ENCODE measurements around the gene CNN3.
"Not testable (repeated sequence)": the region's sequence is repeated elsewhere in the genome, so short reads cannot be mapped to it uniquely, and the experiment has no call there.

CNN3 gene

DNA sequence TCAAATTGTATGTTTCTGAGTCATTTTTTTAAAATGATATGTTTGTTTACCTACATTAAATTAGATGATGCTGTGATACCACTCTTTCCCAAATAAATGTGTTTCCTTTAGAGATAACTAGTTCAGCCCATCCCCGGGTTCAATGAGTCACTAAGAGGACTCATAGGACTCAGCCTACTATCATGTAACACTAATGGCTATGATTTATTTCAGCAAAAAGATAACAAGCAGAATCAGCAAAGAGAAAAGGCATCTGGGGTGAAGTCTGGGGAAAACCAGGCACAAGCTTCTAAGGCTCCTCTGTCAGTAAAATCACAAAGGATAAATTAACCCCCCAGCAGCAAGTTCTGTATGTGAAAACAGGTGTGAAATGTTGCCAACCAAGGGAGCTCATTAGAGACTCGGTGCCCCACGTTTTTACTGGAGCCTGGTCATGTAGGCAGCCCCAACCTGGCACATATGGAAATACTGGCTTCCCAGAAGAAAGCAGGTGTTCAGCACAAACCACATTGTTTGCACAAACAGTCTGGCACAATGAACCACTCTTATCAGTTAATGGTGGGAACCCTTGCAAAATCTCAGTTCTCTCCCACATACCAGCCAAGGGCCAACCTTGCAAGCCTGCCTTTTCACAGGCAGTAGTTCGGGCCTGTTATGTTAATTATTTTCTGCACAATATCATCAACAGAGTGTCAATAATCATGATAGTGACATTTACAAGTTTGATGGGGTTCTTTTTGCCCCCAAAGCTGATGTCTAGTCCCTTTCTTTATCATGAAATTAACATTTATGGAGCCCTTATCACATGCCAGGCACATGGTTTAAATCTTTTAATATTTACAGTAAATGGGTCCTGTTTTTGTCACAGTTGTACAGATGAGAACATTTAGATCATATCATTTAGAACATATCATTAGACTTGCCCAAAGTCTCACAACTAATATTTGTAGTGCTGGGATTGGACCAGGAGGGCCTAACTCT is 23.1 kb upstream of the CNN3 start:
- DNase-seq = peak; percentile 22

DNA sequence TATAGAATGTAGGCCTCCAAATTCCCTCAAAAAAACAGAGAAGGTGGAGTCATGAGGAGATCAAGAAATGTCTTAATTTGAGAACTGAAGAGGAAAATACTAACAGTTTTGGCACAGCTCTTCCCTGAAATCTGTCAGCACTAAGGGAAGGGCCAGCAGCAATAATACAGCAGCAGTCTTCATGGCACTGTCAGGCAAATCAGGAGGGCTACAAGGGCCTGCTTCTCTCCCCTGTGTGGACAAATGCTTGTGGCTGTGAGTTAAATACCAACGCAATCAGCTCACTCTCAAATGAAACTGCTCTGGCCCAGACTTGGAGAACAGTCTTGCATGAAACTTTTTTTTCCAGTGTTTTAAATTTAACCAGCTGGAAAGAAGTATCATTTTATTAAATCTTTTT is 20.5 kb upstream of the CNN3 start:
- DNase-seq = peak; percentile 86

GRCh38 chr1:94946886-94947285 is 20.0 kb upstream of the CNN3 start:
- DNase-seq = no peak

- DNase-seq = no peak
Measured at GRCh38 chr1:94942171-94943128, 15.5 kb upstream of the CNN3 start.

GRCh38 chr1:94941480-94941879 is 14.6 kb upstream of the CNN3 start:
- not testable (repeated sequence) for DNase-seq

DNA sequence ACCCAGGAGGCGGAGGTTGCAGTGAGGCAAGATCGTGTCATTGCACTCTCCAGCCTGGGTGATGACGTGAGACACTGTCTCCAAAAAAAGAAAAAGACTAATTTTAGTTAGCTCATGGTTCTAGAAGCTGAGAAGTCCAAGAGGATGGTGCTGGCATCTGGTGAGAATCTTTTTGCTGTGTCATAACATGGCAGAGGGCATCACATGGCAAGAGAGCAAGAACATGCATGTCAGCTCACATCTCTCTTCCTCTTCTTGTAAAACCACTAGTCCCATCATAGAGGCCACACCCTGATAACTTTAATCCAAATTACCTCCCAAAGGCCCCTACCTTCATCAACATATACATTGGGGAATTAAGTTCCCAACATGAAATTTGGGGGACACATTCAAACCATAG is 13.8 kb upstream of the CNN3 start:
- no peak for DNase-seq

DNA sequence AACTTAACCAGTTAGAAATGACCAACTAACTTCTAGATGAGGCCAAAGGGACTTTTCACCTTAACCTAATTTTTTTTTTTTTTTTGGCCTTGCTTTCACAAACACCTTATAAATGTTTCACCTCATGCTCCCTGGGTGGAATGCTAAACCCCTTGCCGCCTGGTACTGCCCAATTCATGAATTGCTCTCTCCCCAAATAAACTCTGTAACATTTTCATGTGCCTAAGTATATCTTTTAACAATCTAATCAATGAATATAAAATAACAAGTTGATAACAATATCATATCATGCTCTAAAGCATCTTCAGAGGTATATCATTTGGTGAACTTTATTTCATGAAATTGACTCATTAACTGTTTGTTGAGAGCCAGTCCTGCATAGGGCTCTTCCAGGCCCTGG is 10.9 kb upstream of the CNN3 start:
- no peak for DNase-seq

GRCh38 chr1:94936861-94937620 is 10.1 kb upstream of the CNN3 start:
- DNase-seq = no peak

DNA sequence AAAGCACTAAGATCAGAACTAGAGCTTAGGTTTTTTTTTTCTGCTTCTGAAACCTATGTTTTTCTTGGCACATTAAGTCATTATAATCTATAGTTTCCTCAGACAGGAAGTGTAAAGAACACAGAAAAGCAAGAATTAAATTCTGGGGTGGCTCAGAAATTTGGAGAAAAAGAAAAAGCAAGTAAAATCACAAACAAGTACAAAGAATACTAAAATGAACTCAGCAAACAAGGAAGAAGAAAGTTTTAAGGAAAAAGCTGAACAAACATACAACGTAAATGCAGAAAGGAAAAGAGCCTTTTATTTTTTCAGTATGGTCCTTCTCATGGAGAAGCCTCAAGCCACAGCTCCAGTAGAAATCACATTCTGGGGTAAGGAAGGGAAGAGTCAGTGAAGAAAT is 8.6 kb upstream of the CNN3 start:
- DNase-seq = no peak

- DNase-seq = no peak
Measured at GRCh38 chr1:94935034-94935433, 8.1 kb upstream of the CNN3 start.

- DNase-seq = no peak
Measured at GRCh38 chr1:94934551-94934950, 7.6 kb upstream of the CNN3 start.

DNA sequence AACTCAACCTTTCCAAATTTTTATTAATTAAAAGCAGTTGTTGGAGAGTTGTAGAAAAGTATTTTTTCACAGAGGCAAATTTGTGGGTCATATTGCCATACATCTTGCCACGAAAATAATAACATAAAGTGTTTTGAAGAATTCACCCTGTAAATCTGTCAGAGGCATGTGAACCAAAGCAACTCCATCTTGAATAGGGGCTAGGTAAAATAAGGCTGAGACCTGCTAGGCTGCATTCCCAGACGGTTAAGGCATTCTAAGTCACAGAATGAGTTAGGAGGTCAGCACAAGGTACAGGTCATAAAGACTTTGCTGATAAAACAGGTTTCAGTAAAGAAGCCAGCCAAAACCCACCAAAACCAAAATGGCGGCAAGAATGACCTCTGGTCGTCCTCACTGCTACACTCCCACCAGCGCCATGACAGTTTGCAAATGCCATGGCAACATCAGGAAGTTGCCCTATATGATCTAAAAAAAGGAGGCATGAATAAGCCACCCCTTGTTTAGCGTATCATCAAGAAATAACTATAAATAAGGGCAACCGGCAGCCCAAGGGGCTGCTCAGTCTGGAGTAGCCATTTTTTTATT is 4.4 kb upstream of the CNN3 start:
- DNase-seq = no peak

DNA sequence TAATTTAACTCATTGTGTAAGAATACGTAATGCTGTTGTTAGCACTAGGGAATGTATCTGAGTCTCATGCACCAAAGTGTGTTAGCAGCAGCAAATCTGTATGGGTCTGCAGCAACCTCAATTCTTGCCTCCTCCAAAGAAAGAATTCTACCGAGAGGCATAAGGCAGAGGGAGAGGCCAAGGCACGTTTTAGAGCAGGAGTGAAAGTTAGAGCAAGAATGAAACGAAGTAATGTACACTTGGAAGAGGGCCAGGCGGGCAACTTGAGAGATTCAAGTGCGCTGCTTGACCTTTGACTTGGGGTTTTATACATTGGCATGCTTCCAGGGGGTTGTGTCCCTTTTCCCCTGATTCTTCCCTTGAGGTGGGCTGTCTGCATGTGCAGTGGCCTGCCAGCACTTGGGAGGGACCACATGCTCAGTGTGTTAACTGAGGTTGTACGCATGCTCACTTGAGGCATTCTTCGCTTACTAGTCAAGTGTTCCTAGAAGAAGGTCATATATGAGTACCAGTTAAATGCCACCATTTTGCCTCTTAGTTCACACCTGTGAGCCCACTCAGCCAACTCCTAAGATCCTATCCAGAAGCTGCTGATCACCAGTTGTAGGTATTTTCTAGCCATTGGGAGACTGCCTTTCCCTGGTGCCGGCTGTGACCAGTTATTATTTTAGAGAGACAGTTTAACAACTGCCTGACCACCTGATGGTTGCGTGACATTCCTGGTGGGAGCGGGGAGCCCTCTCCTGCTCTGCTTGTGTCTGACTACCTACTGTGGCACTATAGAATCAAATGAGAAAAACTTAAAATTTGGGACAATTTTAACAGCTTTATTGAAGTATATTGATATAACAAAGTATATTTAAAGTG is 2.7 kb upstream of the CNN3 start:
- DNase-seq = no peak

DNA sequence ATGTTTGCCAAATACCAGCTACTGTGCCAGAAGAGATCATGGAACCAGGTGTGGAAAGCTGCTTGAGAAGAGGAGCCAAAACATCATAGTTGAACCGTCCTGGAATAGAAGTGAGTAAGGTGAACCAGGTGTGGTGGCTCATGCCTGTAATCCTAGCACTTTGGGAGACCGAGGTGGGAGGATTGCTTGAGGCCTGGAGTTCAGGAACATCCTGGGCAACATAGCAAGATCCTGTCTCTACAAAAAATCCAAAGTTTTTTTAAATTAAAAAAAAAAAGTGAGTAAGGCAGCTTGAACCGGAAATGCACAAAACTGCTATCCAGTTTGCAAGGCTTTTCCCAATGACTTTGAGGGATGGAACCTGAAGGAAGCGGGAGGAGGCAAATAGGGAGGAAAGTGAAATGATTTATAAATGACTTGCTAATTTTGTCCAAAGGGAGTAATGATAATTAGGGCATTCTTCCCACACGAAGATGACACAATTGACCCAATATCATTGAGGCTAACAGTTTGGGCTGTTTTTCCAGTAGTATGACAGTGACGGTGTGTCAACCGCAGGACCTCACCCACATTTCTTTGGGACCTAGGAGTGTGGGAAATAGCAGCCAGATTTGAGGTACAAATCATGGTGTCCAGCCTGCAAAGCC is 1.5 kb upstream of the CNN3 start:
- no peak for DNase-seq

DNA sequence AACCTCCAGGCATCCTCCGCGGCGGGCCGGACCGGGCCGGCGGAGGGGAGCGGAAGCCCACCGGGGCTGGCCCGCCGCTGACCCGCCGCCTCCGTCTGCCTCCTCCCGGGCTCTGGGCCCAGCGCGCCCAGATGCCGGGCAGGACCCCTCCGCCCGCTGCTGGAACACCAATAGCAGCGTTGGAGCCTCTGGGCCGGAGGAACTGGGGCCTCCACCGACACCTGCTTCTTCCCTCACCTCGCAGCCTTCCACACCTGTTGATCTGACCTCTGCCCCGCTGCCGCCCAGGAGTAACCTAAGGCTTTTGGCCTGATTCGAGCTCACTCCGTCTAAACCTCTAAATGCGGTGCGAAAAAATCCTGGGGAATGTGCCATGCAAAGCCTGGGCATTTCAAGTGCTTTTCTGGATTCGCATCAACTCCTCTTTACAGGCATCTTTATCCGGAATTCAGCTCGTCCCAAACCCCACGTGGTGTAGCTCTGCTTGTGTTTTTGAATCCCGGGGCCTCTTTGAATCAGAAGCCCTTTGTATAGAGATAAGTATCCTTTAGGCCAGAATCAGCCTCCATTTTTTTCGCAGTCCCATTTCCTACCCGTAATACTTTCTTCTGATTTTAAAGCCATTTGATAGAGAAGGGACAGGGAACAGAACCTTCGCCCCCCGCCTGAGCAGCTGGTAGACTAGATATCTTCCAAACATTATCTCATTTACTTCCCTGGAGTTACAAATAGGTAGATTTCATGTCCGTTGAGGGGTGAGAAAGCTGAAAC is 680 bp upstream of the CNN3 start:
- peak; percentile 58 for DNase-seq

- DNase-seq = peak; percentile 67
Measured at GRCh38 chr1:94926126-94926914, 590 bp downstream of the CNN3 start.

DNA sequence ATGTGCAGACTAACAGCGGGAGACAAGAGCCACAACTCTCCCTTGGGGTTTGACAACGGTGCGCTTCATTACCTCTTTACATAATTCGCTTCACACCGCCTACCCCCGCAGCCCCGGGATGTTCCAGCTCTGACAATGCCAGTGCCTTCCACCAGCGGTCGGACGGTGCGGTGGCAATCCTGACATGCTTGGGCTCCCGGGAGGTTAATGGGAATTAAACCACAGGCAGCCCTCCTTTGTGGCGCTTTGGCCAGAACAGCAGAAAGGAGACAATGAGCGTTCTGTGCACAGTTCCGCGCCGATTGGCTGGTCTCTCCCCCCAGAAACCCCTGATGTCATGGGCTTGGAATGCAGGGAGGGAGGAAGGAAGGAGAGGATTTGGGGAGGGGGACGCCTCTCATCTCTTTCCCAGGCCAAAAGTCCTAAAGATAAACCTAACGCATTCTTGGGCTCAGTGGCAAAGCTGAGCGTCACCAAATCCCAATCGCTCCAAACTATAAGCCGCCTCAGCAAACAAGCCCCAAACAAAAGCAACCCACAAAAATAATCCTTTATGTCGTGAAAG is 1.3 kb downstream of the CNN3 start:
- DNase-seq = peak; percentile 98

DNA sequence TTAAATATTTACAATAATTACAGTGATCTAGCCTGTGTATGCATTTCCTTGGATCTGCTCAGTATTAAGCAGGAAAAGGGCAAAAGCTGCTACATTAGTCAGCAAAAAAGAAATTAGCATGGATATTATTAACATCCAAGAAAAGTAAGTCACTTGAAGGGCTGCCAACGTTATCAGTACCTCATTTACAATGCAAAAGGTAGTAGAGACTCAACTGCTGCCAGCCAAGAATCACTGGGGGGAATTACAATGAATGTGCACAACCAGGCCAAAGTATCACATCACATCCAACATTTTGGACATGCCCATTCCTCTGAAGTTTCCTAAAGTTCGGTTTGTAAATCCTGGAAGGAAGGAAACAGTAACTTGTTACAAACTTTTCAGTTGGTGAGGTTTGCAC is 1.9 kb downstream of the CNN3 start:
- DNase-seq = no peak

Measured in fibroblast of skin of scalp (primary cell).